ENCODE data around the gene CDCA7L.

CDCA7L gene

GRCh38 chr7:21945454-21946221 is at the start of gene CDCA7L:
Gene CDCA7L (minus strand): TSS chr7:21945899. CDS start chr7:21945804, 95 bp downstream.
- no peak for TF ChIP-seq Cebpa-rat (IDR thresholded peaks at IDR 0.05)
- no peaks in the 10 kb centered on the region for H3K9me3 ChIP-seq (replicated peaks in 1 of 11)
- H3K27me3 ChIP-seq = no peaks in the 10 kb centered on the region
- peak within 1 kb of the TSS; percentile 88 to 98 (median 93) for H3K9ac ChIP-seq
- peaks cover 0 to 14% (median 0%) of the 10 kb centered on the region in 11 experiments; a peak in 4 of 22 replicates for H4K20me1 ChIP-seq
- H3K36me3 ChIP-seq = peaks cover 0 to 2% (median 0%) of the 10 kb centered on the region in 11 experiments; a peak in 3 of 22 replicates
- peak within 1 kb of the TSS; percentile 90 to 98 (median 95) for H3K27ac ChIP-seq
- H3K4me2 ChIP-seq = peak within 1 kb of the TSS; percentile 76 to 97 (median 90)
- H3K4me1 ChIP-seq = peaks cover 49 to 68% (median 65%) of the 10 kb centered on the region in 10 experiments
- H3K4me3 ChIP-seq = peak within 1 kb of the TSS; percentile 78 to 89 (median 82)

DNA sequence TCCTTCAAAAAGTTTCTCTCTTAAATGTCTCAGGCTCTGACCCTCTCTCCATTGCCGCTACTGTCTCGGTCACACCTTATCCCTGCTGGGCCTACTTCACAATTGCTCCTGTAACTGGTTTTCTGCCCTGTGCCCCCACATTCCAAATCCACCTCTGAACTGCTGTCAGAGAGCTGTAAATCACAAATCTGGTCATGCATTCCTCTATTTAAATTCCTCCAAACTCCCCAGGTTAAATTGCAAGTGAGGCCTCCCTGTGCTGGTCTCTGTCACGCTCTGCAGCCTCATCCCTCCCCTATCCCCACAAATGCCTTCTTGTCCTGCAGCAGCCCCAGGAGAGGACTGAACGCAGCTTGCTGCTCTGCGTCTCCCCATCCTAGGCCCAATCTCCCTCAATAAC is 40.4 kb upstream of the CDCA7L start:
- no peak overlapping the region for H3K9ac ChIP-seq
- no peaks in the 10 kb centered on the region for H4K20me1 ChIP-seq
- no peaks in the 10 kb centered on the region for H3K9me3 ChIP-seq (replicated peaks in 1 of 11)
- no peak for TF ChIP-seq Cebpa-rat (IDR thresholded peaks at IDR 0.05)
- H3K4me3 ChIP-seq = no peak overlapping the region
- H3K27ac ChIP-seq = no peak overlapping the region
- no peaks in the 10 kb centered on the region for H3K27me3 ChIP-seq
- peaks cover 0 to 7% (median 0%) of the 10 kb centered on the region in 10 experiments; a peak in 6 of 20 replicates for H3K4me1 ChIP-seq
- no peak overlapping the region for H3K4me2 ChIP-seq
- H3K36me3 ChIP-seq = no peaks in the 10 kb centered on the region

DNA sequence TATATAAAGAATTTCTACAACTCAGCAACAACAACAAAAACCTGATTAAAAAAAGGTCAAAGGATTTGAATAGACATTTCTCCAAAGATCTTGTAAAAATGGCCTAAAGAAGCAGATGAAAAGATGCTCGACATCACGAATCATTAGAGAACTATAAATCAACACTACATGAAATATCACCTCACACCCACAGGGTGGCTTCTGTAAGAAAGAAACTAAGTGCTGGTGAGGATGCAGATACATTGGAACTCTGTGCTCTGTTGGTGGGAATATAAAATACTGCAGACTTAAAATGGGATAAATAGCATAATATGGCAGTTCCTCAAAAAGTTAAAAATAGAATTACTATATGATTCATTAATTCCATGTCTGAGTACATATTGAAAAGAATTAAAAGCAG is 38.3 kb upstream of the CDCA7L start:
- no peak for TF ChIP-seq Cebpa-rat (IDR thresholded peaks at IDR 0.05)
- Histone ChIP-seq H4K20me1 (no peaks in the 10 kb centered on the region), H3K36me3 (no peaks in the 10 kb centered on the region), H3K27ac (no peak overlapping the region), H3K9me3 (replicated peaks in 1 of 11) (no peaks in the 10 kb centered on the region), H3K4me3 (no peak overlapping the region), H3K27me3 (no peaks in the 10 kb centered on the region), H3K4me2 (no peak overlapping the region), H3K9ac (no peak overlapping the region), H3K4me1 (peaks cover 0 to 16% (median 0%) of the 10 kb centered on the region in 10 experiments; a peak in 6 of 20 replicates)

GRCh38 chr7:21983056-21983455 is 37.4 kb upstream of the CDCA7L start:
- no peaks in the 10 kb centered on the region for H3K9me3 ChIP-seq (replicated peaks in 1 of 11)
- no peak overlapping the region for H3K9ac ChIP-seq
- no peaks in the 10 kb centered on the region for H3K36me3 ChIP-seq
- H3K27ac ChIP-seq = no peak overlapping the region
- no peaks in the 10 kb centered on the region for H3K27me3 ChIP-seq
- no peaks in the 10 kb centered on the region for H4K20me1 ChIP-seq
- H3K4me2 ChIP-seq = no peak overlapping the region
- TF ChIP-seq Cebpa-rat (IDR thresholded peaks at IDR 0.05) = no peak
- peaks cover 0 to 16% (median 0%) of the 10 kb centered on the region in 10 experiments; a peak in 6 of 20 replicates for H3K4me1 ChIP-seq
- H3K4me3 ChIP-seq = no peak overlapping the region

- Histone ChIP-seq H3K27me3 (no peaks in the 10 kb centered on the region), H3K4me2 (peak overlapping the region in 3 of 11 experiments; percentile 36 to 56 (median 47); a peak in 5 of 22 replicates), H3K9me3 (replicated peaks in 1 of 11) (no peaks in the 10 kb centered on the region), H3K4me3 (no peak overlapping the region), H3K4me1 (peaks cover 0 to 16% (median 0%) of the 10 kb centered on the region in 10 experiments; a peak in 6 of 20 replicates), H3K9ac (no peak overlapping the region), H3K36me3 (no peaks in the 10 kb centered on the region), H4K20me1 (no peaks in the 10 kb centered on the region), H3K27ac (no peak overlapping the region)
- no peak for TF ChIP-seq Cebpa-rat (IDR thresholded peaks at IDR 0.05)
These were observed 35.8 kb upstream of the CDCA7L start for GRCh38 chr7:21981524-21981923.

DNA sequence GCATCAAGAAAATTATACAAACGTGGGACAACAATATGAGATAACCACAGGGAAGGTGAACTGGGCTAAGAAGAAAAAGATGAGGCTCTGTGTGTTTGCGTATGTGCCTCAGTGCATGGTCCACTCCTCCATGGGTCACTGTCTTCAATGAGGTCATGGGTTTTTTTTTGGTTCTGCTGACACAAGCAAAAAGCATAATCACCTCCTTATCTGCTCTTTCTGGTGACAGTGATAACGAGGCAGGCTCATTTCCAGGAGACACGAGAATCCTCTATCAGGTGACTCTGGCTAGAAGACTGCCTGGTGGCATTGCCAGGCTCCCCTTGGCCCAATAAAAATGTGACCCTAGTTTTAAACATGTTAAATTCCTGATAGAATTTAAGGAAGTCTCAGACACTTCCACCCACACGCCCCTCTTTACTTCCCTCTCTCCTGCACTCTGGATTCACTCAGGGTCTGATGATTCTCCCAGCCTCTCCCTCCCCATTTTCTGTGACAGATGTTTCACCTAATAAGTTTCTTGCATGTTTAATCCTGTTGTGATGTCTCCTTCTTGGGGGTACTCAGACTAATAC is 35.3 kb upstream of the CDCA7L start:
- H3K27me3 ChIP-seq = no peaks in the 10 kb centered on the region
- no peak overlapping the region for H3K4me3 ChIP-seq
- no peaks in the 10 kb centered on the region for H3K9me3 ChIP-seq (replicated peaks in 1 of 11)

GRCh38 chr7:21972397-21972784 is 26.7 kb upstream of the CDCA7L start:
- Histone ChIP-seq H3K27ac (peak overlapping the region in 1 of 11 experiments; percentile 28; a peak in 1 of 22 replicates), H3K4me3 (no peak overlapping the region), H3K36me3 (no peaks in the 10 kb centered on the region), H4K20me1 (no peaks in the 10 kb centered on the region), H3K4me1 (peaks cover 6 to 15% (median 9%) of the 10 kb centered on the region in 10 experiments), H3K4me2 (peak overlapping the region in 1 of 11 experiments; percentile 24; a peak in 1 of 22 replicates), H3K9ac (no peak overlapping the region), H3K9me3 (replicated peaks in 1 of 11) (peaks cover 8 to 32% (median 26%) of the 10 kb centered on the region in 11 experiments), H3K27me3 (no peaks in the 10 kb centered on the region)
- TF ChIP-seq Cebpa-rat (IDR thresholded peaks at IDR 0.05) = no peak

More for the DNA sequence above, 35.3 kb upstream of the CDCA7L start:
- Histone ChIP-seq H3K36me3 (no peaks in the 10 kb centered on the region), H4K20me1 (no peaks in the 10 kb centered on the region), H3K27ac (no peak overlapping the region), H3K9ac (no peak overlapping the region), H3K4me2 (peak overlapping the region in 3 of 11 experiments; percentile 36 to 56 (median 47); a peak in 6 of 22 replicates), H3K4me1 (peaks cover 0 to 16% (median 0%) of the 10 kb centered on the region in 10 experiments; a peak in 6 of 20 replicates)
- TF ChIP-seq Cebpa-rat (IDR thresholded peaks at IDR 0.05) = no peak

GRCh38 chr7:21971780-21972396 is 26.2 kb upstream of the CDCA7L start:
- Histone ChIP-seq H3K4me3 (no peak overlapping the region), H4K20me1 (no peaks in the 10 kb centered on the region), H3K27ac (peak overlapping the region in 1 of 11 experiments; percentile 28; a peak in 1 of 22 replicates), H3K9ac (no peak overlapping the region), H3K27me3 (no peaks in the 10 kb centered on the region), H3K4me2 (peak overlapping the region in 1 of 11 experiments; percentile 24; a peak in 1 of 22 replicates), H3K9me3 (replicated peaks in 1 of 11) (peaks cover 8 to 32% (median 26%) of the 10 kb centered on the region in 11 experiments), H3K4me1 (peaks cover 11 to 20% (median 14%) of the 10 kb centered on the region in 10 experiments), H3K36me3 (no peaks in the 10 kb centered on the region)
- no peak for TF ChIP-seq Cebpa-rat (IDR thresholded peaks at IDR 0.05)

DNA sequence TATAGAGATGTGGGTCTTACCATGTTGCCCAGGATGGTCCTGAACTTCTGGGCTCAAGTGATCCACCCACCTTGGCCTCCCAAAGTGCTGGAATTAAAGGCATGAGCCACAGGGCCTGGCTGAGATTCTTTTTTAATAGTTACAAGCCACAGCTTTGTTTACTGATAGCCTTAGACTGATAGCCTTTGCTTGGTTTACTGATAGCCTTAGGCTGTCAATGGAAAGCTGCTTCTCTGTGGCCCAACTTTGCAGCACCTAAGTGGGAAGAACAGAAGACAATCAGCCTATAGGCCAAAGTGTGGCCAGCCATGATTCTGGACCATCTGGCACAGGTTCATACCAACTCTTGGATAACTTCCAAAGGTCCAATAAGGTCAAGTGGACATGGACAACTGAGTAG is 24.1 kb upstream of the CDCA7L start:
- Histone ChIP-seq H3K27me3 (no peaks in the 10 kb centered on the region), H4K20me1 (no peaks in the 10 kb centered on the region), H3K27ac (no peak overlapping the region), H3K9me3 (replicated peaks in 1 of 11) (peaks cover 8 to 30% (median 25%) of the 10 kb centered on the region in 11 experiments), H3K4me1 (peaks cover 16 to 30% (median 24%) of the 10 kb centered on the region in 10 experiments), H3K4me2 (no peak overlapping the region), H3K4me3 (no peak overlapping the region), H3K9ac (no peak overlapping the region), H3K36me3 (no peaks in the 10 kb centered on the region)
- no peak for TF ChIP-seq Cebpa-rat (IDR thresholded peaks at IDR 0.05)
